ENCODE results near the gene ATP9B.

The ATP9B gene

DNA sequence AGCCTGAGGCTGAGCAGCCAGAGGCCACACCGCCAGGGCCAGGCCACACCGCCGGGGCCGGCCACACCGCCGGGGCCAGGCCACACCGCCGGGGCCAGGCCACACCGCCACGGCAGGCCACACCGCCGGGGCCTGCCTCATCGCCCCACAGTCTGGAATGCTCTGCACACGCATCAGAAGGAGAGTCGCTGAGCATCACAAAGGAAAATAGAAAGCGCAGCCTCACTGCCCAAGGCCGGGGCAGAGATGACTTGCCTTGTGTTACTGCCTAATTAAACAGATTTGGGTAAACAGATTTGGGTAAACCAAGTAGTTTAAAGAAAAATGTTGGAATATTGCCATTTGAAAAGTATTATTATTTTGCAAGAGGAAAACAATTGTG, 316.1 kb downstream of the ATP9B start:
- no peak overlapping the region for H2AFZ ChIP-seq (ENCODE audit: low read depth, low read length)
- H4K20me1 ChIP-seq (ENCODE audit: insufficient read depth, low read length): no peaks in the 10 kb centered on the region
- peaks cover 1% of the 10 kb centered on the region for H3K36me3 ChIP-seq (replicated peaks; ENCODE audit: low read depth, low read length)
- H3K4me1 ChIP-seq (ENCODE audit: low read length): peaks cover 27% of the 10 kb centered on the region
- no peak overlapping the region for H3K4me3 ChIP-seq (ENCODE audit: low read length)
- peaks cover 27% of the 10 kb centered on the region for H3K27me3 ChIP-seq (ENCODE audit: low read depth, low read length)
- no peak for TF ChIP-seq EZH2phosphoT487 (IDR thresholded peaks at IDR 0.05; ENCODE audit: low read depth)
- TF ChIP-seq, protein P1, sequence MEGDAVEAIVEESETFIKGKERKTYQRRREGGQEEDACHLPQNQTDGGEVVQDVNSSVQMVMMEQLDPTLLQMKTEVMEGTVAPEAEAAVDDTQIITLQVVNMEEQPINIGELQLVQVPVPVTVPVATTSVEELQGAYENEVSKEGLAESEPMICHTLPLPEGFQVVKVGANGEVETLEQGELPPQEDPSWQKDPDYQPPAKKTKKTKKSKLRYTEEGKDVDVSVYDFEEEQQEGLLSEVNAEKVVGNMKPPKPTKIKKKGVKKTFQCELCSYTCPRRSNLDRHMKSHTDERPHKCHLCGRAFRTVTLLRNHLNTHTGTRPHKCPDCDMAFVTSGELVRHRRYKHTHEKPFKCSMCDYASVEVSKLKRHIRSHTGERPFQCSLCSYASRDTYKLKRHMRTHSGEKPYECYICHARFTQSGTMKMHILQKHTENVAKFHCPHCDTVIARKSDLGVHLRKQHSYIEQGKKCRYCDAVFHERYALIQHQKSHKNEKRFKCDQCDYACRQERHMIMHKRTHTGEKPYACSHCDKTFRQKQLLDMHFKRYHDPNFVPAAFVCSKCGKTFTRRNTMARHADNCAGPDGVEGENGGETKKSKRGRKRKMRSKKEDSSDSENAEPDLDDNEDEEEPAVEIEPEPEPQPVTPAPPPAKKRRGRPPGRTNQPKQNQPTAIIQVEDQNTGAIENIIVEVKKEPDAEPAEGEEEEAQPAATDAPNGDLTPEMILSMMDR (IDR thresholded peaks at IDR 0.05; ENCODE audit: low read depth, low read length): no peak
- no peaks in the 10 kb centered on the region for H3K9me3 ChIP-seq (ENCODE audit: insufficient read depth, low read length)
- H3K4me2 ChIP-seq (ENCODE audit: low read length): no peak overlapping the region
- H3K27ac ChIP-seq (ENCODE audit: low read length): no peak overlapping the region
- no peak overlapping the region for H3K9ac ChIP-seq (ENCODE audit: low read length)
- H3K79me2 ChIP-seq (ENCODE audit: low read length): no peaks in the 10 kb centered on the region

GRCh38 chr18:79385708-79386341, 316.6 kb downstream of the ATP9B start:
- peak overlapping the region; percentile 22 for H3K4me2 ChIP-seq (ENCODE audit: low read length)

GRCh38 chr18:79386547-79386946, 317.4 kb downstream of the ATP9B start:
- H3K4me3 ChIP-seq (ENCODE audit: low read length): no peak overlapping the region
- H3K79me2 ChIP-seq (ENCODE audit: low read length): no peaks in the 10 kb centered on the region
- no peak overlapping the region for H3K4me2 ChIP-seq (ENCODE audit: low read length)
- no peaks in the 10 kb centered on the region for H4K20me1 ChIP-seq (ENCODE audit: insufficient read depth, low read length)
- H3K9ac ChIP-seq (ENCODE audit: low read length): no peak overlapping the region
- H3K4me1 ChIP-seq (ENCODE audit: low read length): peaks cover 16% of the 10 kb centered on the region
- no peaks in the 10 kb centered on the region for H3K36me3 ChIP-seq (replicated peaks; ENCODE audit: low read depth, low read length)
- H2AFZ ChIP-seq (ENCODE audit: low read depth, low read length): no peak overlapping the region
- peaks cover 27% of the 10 kb centered on the region for H3K27me3 ChIP-seq (ENCODE audit: low read depth, low read length)
- no peak overlapping the region for H3K27ac ChIP-seq (ENCODE audit: low read length)
- H3K9me3 ChIP-seq (ENCODE audit: insufficient read depth, low read length): no peaks in the 10 kb centered on the region
- TF ChIP-seq EZH2phosphoT487 (IDR thresholded peaks at IDR 0.05; ENCODE audit: low read depth): no peak
- TF ChIP-seq, protein P1 (IDR thresholded peaks at IDR 0.05; ENCODE audit: low read depth, low read length): no peak

More at GRCh38 chr18:79385708-79386341, 316.6 kb downstream of the ATP9B start:
- 0 out of 2 replicates have a peak overlapping the region, but pooled peaks have one; percentile 13 for H2AFZ ChIP-seq (ENCODE audit: low read depth, low read length)
- no peak overlapping the region for H3K27ac ChIP-seq (ENCODE audit: low read length)
- no peaks in the 10 kb centered on the region for H3K36me3 ChIP-seq (replicated peaks; ENCODE audit: low read depth, low read length)
- peaks cover 22% of the 10 kb centered on the region for H3K4me1 ChIP-seq (ENCODE audit: low read length)
- H4K20me1 ChIP-seq (ENCODE audit: insufficient read depth, low read length): no peaks in the 10 kb centered on the region
- H3K9me3 ChIP-seq (ENCODE audit: insufficient read depth, low read length): no peaks in the 10 kb centered on the region
- no peaks in the 10 kb centered on the region for H3K79me2 ChIP-seq (ENCODE audit: low read length)
- no peak overlapping the region for H3K9ac ChIP-seq (ENCODE audit: low read length)
- H3K4me3 ChIP-seq (ENCODE audit: low read length): no peak overlapping the region
- H3K27me3 ChIP-seq (ENCODE audit: low read depth, low read length): peaks cover 27% of the 10 kb centered on the region
- no peak for TF ChIP-seq EZH2phosphoT487 (IDR thresholded peaks at IDR 0.05; ENCODE audit: low read depth)
- TF ChIP-seq, protein P1 (IDR thresholded peaks at IDR 0.05; ENCODE audit: low read depth, low read length): no peak

DNA sequence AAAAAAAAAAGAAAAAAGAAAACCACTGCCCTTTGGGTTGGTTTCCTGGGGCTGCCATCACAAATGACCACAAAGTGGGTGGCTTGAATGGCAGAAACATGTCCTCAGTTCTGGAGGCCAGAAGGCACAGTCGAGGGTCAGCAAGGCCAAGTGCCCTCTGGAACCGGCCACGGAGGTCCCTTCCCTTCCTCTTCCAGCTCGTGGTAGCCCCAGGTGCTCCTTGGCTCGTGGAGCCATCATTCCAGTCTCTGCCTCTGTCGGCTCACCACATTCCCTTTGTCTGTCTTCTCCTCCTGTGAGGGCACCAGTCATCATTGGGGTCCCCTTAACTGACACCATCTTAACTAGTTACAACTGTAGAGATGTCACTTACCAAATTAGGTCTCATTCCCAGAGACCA, 318.0 kb downstream of the ATP9B start:
- Histone ChIP-seq H4K20me1 (ENCODE audit: insufficient read depth, low read length) (no peaks in the 10 kb centered on the region), H2AFZ (ENCODE audit: low read depth, low read length) (no peak overlapping the region), H3K9ac (ENCODE audit: low read length) (no peak overlapping the region), H3K4me1 (ENCODE audit: low read length) (peaks cover 11% of the 10 kb centered on the region), H3K79me2 (ENCODE audit: low read length) (no peaks in the 10 kb centered on the region), H3K4me3 (ENCODE audit: low read length) (no peak overlapping the region), H3K27me3 (ENCODE audit: low read depth, low read length) (peaks cover 27% of the 10 kb centered on the region), H3K4me2 (ENCODE audit: low read length) (no peak overlapping the region), H3K9me3 (ENCODE audit: insufficient read depth, low read length) (no peaks in the 10 kb centered on the region), H3K36me3 (replicated peaks; ENCODE audit: low read depth, low read length) (no peaks in the 10 kb centered on the region), H3K27ac (ENCODE audit: low read length) (no peak overlapping the region)
- TF ChIP-seq EZH2phosphoT487 (IDR thresholded peaks at IDR 0.05; ENCODE audit: low read depth): no peak
- TF ChIP-seq, protein P1 (IDR thresholded peaks at IDR 0.05; ENCODE audit: low read depth, low read length): no peak
